HepG2 (cell line): Measurements from ENCODE around the gene ZSCAN4. TPM values are rescaled to one million over a fixed set of nuclear protein-coding genes. Genes with fewer than 3 reads are reported as not detected.

Experiments
- BHLHE40 ChIP-seq: IDR thresholded peaks from 2 replicates; pipeline ENCODE4 v1.6.1; 2011; ENCODE audit warnings: low read length, improper control_type of control experiment
- FOXK2 ChIP-seq: fragments of 450-650 bp; IDR thresholded peaks from 2 replicates; pipeline ENCODE4 v1.6.1; 2016
- GABPB1 ChIP-seq: IDR thresholded peaks from 2 replicates; pipeline ENCODE4 v1.6.1; 2016; ENCODE audit warnings: mild to moderate bottlenecking, missing genetic modification reagents, moderate library complexity, missing compliant biosample characterization
- GATAD1 ChIP-seq: IDR thresholded peaks from 2 replicates; pipeline ENCODE4 v1.6.1; 2016; ENCODE audit warnings: missing genetic modification reagents, missing compliant biosample characterization
- IKZF1 ChIP-seq: fragments of 450-650 bp; IDR thresholded peaks from 2 replicates; pipeline ENCODE4 v1.7.1; 2016
- JUNB ChIP-seq: sonication (generic); formaldehyde crosslinking; IDR thresholded peaks from 2 replicates; pipeline ENCODE4 v1.8.0; 2022; ENCODE audit warnings: missing genetic modification reagents, mild to moderate bottlenecking, borderline replicate concordance
- KDM1A ChIP-seq: IDR thresholded peaks from 2 replicates; pipeline ENCODE4 v1.6.1; 2016; ENCODE audit warnings: missing compliant biosample characterization
- KLF9 ChIP-seq: IDR thresholded peaks from 2 replicates; pipeline ENCODE4 v1.6.1; 2016; ENCODE audit warnings: low read depth
- MAX ChIP-seq: IDR thresholded peaks from 2 replicates; pipeline ENCODE4 v1.6.1; 2012; ENCODE audit warnings: inconsistent platforms
- NFYC ChIP-seq: IDR thresholded peaks from 2 replicates; pipeline ENCODE4 v1.6.1; 2016; ENCODE audit warnings: missing genetic modification reagents, missing compliant biosample characterization
- SAP130 ChIP-seq: IDR thresholded peaks from 2 replicates; pipeline ENCODE4 v1.6.1; 2016; ENCODE audit warnings: low read depth
- SUZ12 ChIP-seq: fragments of 150-350 bp; IDR thresholded peaks from 2 replicates; pipeline ENCODE4 v1.6.1; 2014; ENCODE audit warnings: low read depth, low read length
- TEAD3 ChIP-seq: optimal IDR thresholded peaks from 2 replicates; pipeline ENCODE3; 2016; ENCODE audit warnings: borderline replicate concordance
- TGIF2 ChIP-seq: IDR thresholded peaks from 2 replicates; pipeline ENCODE4 v1.6.1; 2016; ENCODE audit warnings: control low read depth, missing compliant biosample characterization
- ZFP36 ChIP-seq: fragments of 150-350 bp; IDR thresholded peaks from 2 replicates; pipeline ENCODE4 v1.6.1; 2018; ENCODE audit warnings: borderline replicate concordance, low read length, low read depth; ENCODE audit not compliant: partially characterized antibody
- ZNF260 ChIP-seq: sonication (generic); formaldehyde crosslinking; IDR thresholded peaks from 2 replicates; pipeline ENCODE4 v1.4.0; 2020; ENCODE audit warnings: missing genetic modification reagents, low read depth, mild to moderate bottlenecking, borderline replicate concordance
- ZNF337 ChIP-seq: sonication (generic); formaldehyde crosslinking; IDR thresholded peaks from 2 replicates; pipeline ENCODE4 v1.5.1; 2020; ENCODE audit warnings: missing genetic modification reagents, low read depth, mild to moderate bottlenecking, borderline replicate concordance
- ZNF414 ChIP-seq: sonication (generic); formaldehyde crosslinking; IDR thresholded peaks from 2 replicates; pipeline ENCODE4 v1.5.0; 2020; ENCODE audit warnings: missing genetic modification reagents
- ZNF546 ChIP-seq: sonication (generic); formaldehyde crosslinking; conservative IDR thresholded peaks from 2 replicates; pipeline ENCODE4 v1.8.1; 2023; ENCODE audit warnings: mild to moderate bottlenecking, missing genetic modification reagents
- ZNF615 ChIP-seq: sonication (generic); formaldehyde crosslinking; IDR thresholded peaks from 2 replicates; pipeline ENCODE4 v1.5.0; 2020; ENCODE audit warnings: mild to moderate bottlenecking, missing genetic modification reagents, borderline replicate concordance
- ZNF720 ChIP-seq: sonication (generic); formaldehyde crosslinking; IDR thresholded peaks from 2 replicates; pipeline ENCODE4 v1.4.0; 2020; ENCODE audit warnings: missing genetic modification reagents
- ZNF878 ChIP-seq: sonication (generic); formaldehyde crosslinking; IDR thresholded peaks from 2 replicates; pipeline ENCODE4 v1.8.1; 2023; ENCODE audit warnings: mild to moderate bottlenecking, missing genetic modification reagents, moderate library complexity
- ZSCAN25 ChIP-seq: sonication (generic); formaldehyde crosslinking; IDR thresholded peaks from 2 replicates; pipeline ENCODE4 v1.8.0; 2022; ENCODE audit warnings: mild to moderate bottlenecking, missing genetic modification reagents
- polyA plus RNA-seq, 8 experiments: library from polyadenylated mRNA; depleted of rRNA in 3 of 8; stranded (reverse) in 7 of 8; unstranded in 1 of 8; fragments of >200 nt; fragmentation: Illumina TruSeq in 4 of 8; extraction: Trizol in 4 of 8; gene quantifications; 2 replicates each; pipeline versions ENCODE4 v1.2.1 to v1.2.3, GENCODE V29; 2011 to 2016; ENCODE audit warnings: low read depth in 4 of 8, missing spikeins in 1 of 8, mixed read lengths in 1 of 8; ENCODE audit not compliant: insufficient read depth in 1 of 8
- total RNA-seq, 5 experiments: library from RNA; depleted of rRNA; stranded (reverse); fragments of >200 nt; fragmentation: Illumina TruSeq; extraction: Trizol; gene quantifications; 2 replicates each; pipeline ENCODE4 v1.2.3, GENCODE V29; 2016; ENCODE audit warnings: low read depth in 1 of 5
- TF ChIP-seq, protein P1 (sequence below): sonication (generic); formaldehyde crosslinking; IDR thresholded peaks from 2 replicates; pipeline ENCODE4 v1.5.1; 2020; ENCODE audit warnings: mild to moderate bottlenecking, missing genetic modification reagents
- TF ChIP-seq, protein P2 (sequence below): sonication (generic); formaldehyde crosslinking; IDR thresholded peaks from 2 replicates; pipeline ENCODE4 v1.5.0; 2020; ENCODE audit warnings: missing genetic modification reagents

The ZSCAN4 gene
- total and polyA plus RNA-seq, 2 of the 13 experiments (the other 11 are each of a cell fraction or from before 2014, with no cell fraction given), result 0.60 to 0.73 TPM

- TF ChIP-seq MAX (peak; percentile 21; the same call in 1 of the 2 replicates), JUNB (no peak), FOXK2 (no peak), KDM1A (CRISPR knock-in tag) (no peak), SAP130 (CRISPR knock-in tag) (peak; percentile 87), IKZF1 (no peak), ZNF720 (CRISPR knock-in tag) (no peak), ZNF337 (CRISPR knock-in tag) (no peak), TGIF2 (CRISPR knock-in tag) (no peak), ZNF615 (no peak), NFYC (peak; percentile 96), SUZ12 (peak; percentile 80), GATAD1 (CRISPR knock-in tag) (peak; percentile 81), ZNF546 (CRISPR knock-in tag) (no peak), ZFP36 (no peak), ZNF414 (CRISPR knock-in tag) (no peak), TEAD3 (CRISPR knock-in tag) (peak; percentile 63), KLF9 (CRISPR knock-in tag) (0 out of 2 replicates have a peak, but pooled peaks have one; percentile 36), ZNF260 (CRISPR knock-in tag) (no peak), ZNF878 (no peak), BHLHE40 (no peak), GABPB1 (peak; percentile 97), ZSCAN25 (CRISPR knock-in tag) (no peak)
- TF ChIP-seq, protein P1, sequence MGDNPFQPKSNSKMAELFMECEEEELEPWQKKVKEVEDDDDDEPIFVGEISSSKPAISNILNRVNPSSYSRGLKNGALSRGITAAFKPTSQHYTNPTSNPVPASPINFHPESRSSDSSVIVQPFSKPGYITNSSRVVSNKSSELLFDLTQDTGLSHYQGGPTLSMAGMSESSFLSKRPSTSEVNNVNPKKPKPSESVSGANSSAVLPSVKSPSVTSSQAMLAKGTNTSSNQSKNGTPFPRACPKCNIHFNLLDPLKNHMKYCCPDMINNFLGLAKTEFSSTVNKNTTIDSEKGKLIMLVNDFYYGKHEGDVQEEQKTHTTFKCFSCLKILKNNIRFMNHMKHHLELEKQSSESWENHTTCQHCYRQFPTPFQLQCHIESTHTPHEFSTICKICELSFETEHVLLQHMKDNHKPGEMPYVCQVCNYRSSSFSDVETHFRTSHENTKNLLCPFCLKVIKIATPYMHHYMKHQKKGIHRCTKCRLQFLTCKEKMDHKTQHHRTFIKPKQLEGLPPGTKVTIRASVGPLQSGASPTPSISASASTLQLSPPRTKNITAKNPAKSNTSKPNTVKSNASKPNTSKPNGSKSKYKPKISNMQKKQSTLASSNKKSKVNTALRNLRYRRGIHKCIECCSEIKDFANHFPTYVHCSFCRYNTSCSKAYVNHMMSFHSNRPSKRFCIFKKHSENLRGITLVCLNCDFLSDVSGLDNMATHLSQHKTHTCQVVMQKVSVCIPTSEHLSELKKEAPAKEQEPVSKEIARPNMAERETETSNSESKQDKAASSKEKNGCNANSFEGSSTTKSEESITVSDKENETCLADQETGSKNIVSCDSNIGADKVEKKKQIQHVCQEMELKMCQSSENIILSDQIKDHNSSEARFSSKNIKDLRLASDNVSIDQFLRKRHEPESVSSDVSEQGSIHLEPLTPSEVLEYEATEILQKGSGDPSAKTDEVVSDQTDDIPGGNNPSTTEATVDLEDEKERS (CRISPR knock-in tag), result no peak
- TF ChIP-seq, protein P2, sequence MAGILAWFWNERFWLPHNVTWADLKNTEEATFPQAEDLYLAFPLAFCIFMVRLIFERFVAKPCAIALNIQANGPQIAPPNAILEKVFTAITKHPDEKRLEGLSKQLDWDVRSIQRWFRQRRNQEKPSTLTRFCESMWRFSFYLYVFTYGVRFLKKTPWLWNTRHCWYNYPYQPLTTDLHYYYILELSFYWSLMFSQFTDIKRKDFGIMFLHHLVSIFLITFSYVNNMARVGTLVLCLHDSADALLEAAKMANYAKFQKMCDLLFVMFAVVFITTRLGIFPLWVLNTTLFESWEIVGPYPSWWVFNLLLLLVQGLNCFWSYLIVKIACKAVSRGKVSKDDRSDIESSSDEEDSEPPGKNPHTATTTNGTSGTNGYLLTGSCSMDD (CRISPR knock-in tag), result no peak
These were observed 35.5 kb upstream of the ZSCAN4 start, which contains the start of gene ZNF211 (continued) for GRCh38 chr19:57632987-57633831.
